Measurements from ENCODE around the gene DNAH11. TPM values are rescaled to one million over a fixed set of nuclear protein-coding genes. Genes with fewer than 3 reads are reported as not detected.
A peak's percentile ranks its signal among the peaks of the same experiment; 100 is the strongest.

The DNAH11 gene, protein sequence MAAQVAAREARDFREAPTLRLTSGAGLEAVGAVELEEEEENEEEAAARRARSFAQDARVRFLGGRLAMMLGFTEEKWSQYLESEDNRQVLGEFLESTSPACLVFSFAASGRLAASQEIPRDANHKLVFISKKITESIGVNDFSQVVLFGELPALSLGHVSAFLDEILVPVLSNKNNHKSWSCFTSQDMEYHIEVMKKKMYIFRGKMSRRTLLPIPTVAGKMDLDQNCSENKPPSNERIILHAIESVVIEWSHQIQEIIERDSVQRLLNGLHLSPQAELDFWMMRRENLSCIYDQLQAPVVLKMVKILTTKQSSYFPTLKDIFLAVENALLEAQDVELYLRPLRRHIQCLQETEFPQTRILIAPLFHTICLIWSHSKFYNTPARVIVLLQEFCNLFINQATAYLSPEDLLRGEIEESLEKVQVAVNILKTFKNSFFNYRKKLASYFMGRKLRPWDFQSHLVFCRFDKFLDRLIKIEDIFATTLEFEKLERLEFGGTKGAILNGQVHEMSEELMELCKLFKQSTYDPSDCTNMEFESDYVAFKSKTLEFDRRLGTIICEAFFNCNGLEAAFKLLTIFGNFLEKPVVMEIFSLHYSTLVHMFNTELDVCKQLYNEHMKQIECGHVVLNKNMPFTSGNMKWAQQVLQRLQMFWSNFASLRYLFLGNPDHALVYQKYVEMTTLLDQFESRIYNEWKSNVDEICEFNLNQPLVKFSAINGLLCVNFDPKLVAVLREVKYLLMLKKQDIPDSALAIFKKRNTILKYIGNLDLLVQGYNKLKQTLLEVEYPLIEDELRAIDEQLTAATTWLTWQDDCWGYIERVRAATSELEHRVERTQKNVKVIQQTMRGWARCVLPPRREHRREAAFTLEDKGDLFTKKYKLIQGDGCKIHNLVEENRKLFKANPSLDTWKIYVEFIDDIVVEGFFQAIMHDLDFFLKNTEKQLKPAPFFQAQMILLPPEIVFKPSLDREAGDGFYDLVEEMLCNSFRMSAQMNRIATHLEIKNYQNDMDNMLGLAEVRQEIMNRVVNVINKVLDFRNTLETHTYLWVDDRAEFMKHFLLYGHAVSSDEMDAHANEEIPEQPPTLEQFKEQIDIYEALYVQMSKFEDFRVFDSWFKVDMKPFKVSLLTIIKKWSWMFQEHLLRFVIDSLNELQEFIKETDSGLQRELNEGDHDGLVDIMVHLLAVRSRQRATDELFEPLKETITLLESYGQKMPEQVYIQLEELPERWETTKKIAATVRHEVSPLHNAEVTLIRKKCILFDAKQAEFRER (N-terminal part only)
- total RNA-seq: 1 to 10 TPM in 1 of 3 donors, under 1 TPM in 2; 0.32 to 2.2 (median 0.33) TPM

DNA sequence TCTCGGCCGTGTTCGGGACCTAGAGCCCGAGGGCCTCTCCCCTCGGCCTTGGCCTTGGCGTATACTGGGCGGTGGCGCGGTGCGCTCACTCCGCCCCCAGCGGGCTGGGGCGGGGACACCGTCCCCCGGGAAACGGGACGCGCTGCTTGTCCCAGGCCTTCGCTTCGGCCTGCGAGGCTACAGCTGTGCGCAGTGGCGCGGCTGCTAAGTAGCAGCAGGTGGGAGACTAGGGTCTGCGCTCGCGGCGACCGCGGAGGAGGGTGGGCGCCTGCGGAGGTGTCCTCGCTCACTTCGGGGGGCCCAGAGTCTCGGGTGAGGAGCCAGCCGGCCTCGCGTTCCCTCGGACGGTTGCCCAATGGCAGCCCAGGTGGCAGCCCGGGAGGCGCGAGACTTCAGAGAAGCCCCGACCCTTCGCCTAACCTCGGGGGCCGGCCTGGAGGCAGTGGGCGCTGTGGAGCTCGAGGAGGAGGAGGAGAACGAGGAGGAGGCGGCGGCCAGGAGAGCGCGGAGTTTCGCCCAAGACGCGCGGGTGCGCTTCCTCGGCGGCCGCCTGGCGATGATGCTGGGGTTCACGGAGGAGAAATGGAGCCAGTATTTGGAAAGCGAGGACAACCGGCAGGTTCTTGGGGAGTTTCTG, at the start of gene DNAH11:
TSS of gene DNAH11 (plus strand) at position 149 of the 637 bp plus-strand sequence. CDS start at position 356, 207 bp downstream.
- no peak for DNase-seq (ENCODE audit: low spot score in 2 of 2)
- H3K27me3 ChIP-seq: peaks cover 0 to 17% of the 10 kb centered on the region in 2 donors
- intact Hi-C loops (cut with DNase I; ENCODE audit: low total_unique reads): no loop called here

GRCh38 chr7:21495731-21496130, 47.1 kb upstream of the DNAH11 start:
- H3K9me3 ChIP-seq: peaks cover 5 to 24% of the 10 kb centered on the region in 2 donors
- no peaks in the 10 kb centered on the region for H3K27me3 ChIP-seq
- H3K4me1 ChIP-seq: no peaks in the 10 kb centered on the region
- intact Hi-C loops (cut with DNase I; ENCODE audit: low total_unique reads): no loop called here
- no peak overlapping the region for H3K27ac ChIP-seq
- no peak overlapping the region for H3K4me3 ChIP-seq
- no peak for DNase-seq (ENCODE audit: low spot score in 2 of 2)
- no peak for TF ChIP-seq POLR2A (IDR thresholded peaks at IDR 0.05)
- no peak for TF ChIP-seq POLR2AphosphoS5 (IDR thresholded peaks at IDR 0.05)
- no peak for TF ChIP-seq CTCF (IDR thresholded peaks at IDR 0.05)
- H3K36me3 ChIP-seq: no peaks in the 10 kb centered on the region

More for the DNA sequence above, at the start of gene DNAH11:
- Histone ChIP-seq H3K4me3 (peak within 1 kb of the TSS; percentile 34 to 66 (median 53)), H3K4me1 (no peaks in the 10 kb centered on the region), H3K27ac (no peak within 1 kb of the TSS), H3K36me3 (no peaks in the 10 kb centered on the region), H3K9me3 (no peaks in the 10 kb centered on the region)
- TF ChIP-seq POLR2AphosphoS5 (IDR thresholded peaks at IDR 0.05): no peak
- no peak for TF ChIP-seq CTCF (IDR thresholded peaks at IDR 0.05)
- no peak for TF ChIP-seq POLR2A (IDR thresholded peaks at IDR 0.05)

DNA sequence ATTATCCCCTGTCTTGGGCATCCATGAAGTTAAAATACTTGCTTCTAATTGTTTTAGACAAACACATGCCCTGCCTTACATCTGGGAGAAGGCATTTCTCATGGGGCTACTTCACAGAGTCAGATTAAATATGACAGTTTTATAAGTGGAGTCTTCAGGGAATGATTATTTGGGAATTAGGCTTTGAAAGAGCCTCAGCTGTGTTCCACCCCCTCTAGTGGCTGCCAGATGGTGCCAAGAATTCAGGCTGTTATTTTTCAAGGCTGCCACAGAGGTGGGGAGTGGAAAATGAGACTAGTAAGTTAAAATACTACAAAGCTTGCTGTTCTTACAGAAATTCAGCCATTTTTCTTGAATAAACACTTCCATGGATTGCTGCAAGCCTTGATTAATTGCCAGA, 45.8 kb upstream of the DNAH11 start:
- Histone ChIP-seq H3K4me1 (no peaks in the 10 kb centered on the region), H3K27me3 (no peaks in the 10 kb centered on the region), H3K27ac (no peak overlapping the region), H3K36me3 (no peaks in the 10 kb centered on the region), H3K9me3 (peaks cover 5 to 28% of the 10 kb centered on the region in 2 donors), H3K4me3 (no peak overlapping the region)
- DNase-seq (ENCODE audit: low spot score in 2 of 2): no peak
- intact Hi-C loops (cut with DNase I; ENCODE audit: low total_unique reads): no loop called here
- no peak for TF ChIP-seq POLR2AphosphoS5 (IDR thresholded peaks at IDR 0.05)
- no peak for TF ChIP-seq POLR2A (IDR thresholded peaks at IDR 0.05)
- TF ChIP-seq CTCF (IDR thresholded peaks at IDR 0.05): no peak

GRCh38 chr7:21500117-21500832, 42.6 kb upstream of the DNAH11 start:
- no peak for DNase-seq (ENCODE audit: low spot score in 2 of 2)
- intact Hi-C loops (cut with DNase I; ENCODE audit: low total_unique reads): no loop called here

More at GRCh38 chr7:21500117-21500832, 42.6 kb upstream of the DNAH11 start:
- Histone ChIP-seq H3K9me3 (peaks cover 5 to 23% of the 10 kb centered on the region in 2 donors), H3K4me3 (no peak overlapping the region), H3K4me1 (no peaks in the 10 kb centered on the region), H3K27ac (no peak overlapping the region), H3K36me3 (no peaks in the 10 kb centered on the region), H3K27me3 (no peaks in the 10 kb centered on the region)
- no peak for TF ChIP-seq POLR2A (IDR thresholded peaks at IDR 0.05)
- no peak for TF ChIP-seq POLR2AphosphoS5 (IDR thresholded peaks at IDR 0.05)
- no peak for TF ChIP-seq CTCF (IDR thresholded peaks at IDR 0.05)
